AG08396 (cell line): Measurements from ENCODE around the gene ALDOC.

Source experiments
- DNase-seq: peaks from one replicate; pipeline ENCODE4 v3.0.0; 2012; ENCODE audit warnings: low spot score, mixed read lengths

ALDOC gene

DNA sequence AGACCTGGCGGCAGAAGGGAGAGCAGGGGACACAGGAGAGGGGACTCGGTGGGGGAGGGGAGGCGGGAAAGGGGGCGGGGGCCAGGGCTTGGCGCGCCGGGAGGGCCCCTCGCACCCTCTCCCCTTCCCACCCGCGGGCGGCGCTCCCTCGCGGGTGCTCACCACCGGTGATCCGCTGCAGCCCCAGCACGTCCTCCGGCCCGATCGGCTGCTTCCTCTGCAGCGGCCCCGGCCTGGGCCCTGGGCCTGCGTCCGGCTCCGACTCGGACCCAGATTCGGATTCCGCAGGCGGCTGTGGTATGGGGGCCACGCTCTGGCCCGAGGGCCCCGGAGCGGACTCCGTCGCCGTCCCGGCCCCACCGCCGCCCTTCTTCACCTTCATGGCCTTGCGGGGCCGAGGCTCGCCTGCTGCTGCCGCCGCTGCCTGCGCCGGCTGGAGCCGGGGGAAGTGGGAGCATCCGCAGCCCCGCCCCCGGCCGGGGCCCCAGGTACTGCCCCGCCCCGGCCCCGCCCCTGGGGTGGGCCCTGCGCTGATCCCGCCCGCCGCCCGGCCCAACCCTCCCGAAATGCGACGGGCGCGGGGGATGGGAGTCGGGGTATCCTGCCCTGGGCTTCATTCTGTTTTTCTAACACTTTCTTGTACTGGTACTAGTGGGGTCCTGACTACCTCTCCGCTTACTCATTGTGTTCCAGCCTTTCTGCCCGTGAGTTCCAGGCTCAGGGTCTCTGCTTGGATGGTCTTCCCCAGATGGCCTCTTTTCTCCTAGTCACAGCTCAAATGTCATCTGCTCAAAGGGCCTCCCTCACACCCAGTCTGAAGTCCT is 24.3 kb downstream of the ALDOC start, which contains the start of gene UNC119:
Gene UNC119 (minus strand): TSS at position 449 of the 824 bp plus-strand sequence. CDS start 67 bp downstream, at position 382.
- peak; percentile 95 for DNase-seq

DNA sequence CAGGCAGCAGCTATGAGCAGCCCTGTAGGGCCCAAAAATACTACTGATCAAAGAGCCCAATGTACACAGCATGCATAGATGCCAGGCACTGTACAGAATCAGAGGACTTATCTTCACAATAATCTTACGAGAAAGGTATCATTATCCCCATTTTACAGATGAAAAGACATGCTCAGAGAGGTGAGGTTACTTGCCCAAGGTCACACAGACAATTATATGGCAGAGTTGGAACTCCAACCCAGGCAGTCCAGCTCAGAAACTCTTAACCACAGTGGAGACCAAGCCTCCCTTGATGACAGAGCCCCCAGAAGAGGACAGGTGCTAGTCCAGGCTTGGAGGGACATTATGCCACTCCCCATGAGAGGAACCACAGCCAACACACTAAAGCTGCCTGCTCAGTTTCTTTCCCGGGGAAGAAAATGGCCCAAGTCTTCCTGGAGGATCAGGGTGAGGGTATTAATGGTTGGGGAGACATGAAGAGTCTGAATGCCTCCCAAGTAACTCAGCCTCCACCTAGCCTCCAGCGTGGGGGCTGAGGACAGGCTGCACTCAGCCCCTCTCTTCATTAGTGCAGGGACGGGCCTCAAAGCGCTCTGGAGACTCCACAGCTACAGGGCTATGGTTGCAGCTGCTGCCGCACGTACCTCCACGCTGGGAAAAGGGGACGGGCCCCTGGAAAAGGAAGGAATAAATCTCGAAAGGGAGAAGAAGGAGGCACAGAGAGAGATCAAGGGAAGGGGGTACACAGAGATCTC is 25.1 kb downstream of the ALDOC start:
- peak; percentile 60 for DNase-seq

DNA sequence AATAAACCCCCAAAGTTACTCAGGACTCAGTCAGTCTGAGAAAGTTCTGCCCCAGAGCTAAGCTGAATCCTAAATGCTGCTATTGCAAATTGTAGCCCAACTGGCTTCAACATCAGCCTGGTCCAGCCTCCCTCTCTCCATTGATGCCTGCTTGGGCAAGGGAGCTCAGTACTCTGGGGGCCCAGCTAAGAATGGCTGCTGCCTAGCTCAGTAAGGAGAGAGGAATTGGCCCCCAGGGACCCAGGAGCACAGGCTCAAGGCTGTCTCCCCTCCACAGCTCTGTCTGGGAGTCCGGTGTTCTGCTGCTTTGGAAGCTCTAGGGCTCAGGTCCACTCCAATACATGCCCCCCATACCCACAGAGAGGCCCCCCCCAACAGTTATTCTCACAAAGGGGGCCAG is 25.8 kb downstream of the ALDOC start:
- DNase-seq: no peak

DNA sequence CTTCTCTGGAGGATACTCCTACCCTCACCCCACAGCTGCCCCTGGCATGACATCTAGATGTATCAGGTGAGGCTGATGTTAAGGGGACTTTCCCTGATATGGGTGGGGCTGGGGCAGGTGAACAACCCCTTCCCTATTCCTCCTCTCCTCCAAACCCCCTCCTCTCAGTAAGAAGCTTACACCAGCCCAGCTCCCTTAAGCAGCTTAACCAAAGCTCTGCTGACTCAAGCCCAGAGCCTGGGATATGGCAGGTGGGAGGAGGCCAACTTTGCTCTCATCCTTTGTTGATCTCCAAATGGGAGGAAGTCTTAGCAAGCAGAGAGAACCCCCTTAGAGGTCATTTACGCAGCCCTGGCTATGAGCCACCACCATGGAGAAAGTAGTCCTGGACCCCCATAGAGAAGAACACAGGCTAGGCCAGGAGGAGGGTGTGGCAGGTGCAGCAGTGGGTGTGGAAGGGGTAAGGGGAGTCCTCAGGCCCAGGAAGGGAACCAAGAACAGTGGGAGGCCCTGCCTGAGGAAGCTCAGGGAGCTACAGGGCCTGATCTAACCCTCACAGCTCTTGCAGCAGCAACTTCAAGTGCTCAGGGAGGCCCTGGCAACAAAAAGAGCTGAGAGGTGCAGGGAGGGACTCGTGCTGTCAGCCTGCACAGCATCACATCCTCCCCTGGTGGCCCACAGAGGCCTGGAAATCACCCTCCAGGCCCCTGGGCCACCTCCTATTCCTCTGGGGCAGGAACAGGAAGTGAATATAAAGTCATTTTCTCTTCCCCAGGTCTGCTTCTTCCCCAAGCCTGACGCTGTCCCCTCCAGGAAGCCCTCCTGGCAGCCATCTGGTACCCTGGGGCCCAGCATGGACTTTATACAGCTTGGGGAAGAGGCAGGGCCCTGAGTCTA is 27.2 kb downstream of the ALDOC start:
- DNase-seq: no peak

DNA sequence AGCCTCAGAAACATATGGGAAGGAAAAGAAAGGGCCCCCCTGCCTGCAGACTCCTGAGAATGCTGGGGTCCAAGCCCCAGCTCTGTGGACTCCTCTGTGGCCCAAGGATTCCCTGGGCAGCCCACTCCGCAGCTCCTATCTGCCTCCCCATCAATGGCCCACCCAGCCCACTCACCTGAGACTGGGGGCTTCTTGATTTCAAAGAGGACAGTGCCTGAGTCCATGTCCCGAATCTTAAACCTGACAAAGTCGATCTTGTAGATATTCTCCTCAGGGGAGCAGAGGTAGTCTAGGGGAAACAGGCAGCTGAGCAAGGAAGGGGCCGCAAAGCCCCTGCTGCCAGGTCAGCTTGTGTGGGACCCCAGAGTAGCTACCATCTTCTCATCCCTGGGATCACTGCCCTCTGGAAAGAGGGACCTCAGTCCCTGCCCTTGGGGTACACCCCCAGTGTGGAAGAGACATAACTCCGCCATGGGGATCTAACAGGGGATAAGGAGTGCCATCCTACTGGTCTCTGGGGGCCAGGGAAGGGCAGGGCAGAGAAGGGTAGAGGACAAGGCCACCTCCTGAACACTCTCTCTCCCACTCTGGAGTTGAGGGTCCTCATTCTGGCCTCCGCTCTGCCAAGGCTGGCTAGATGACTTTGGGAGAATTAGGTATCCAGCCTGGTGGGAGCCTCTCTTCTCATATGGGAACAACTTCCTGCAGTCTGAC is 28.1 kb downstream of the ALDOC start:
- DNase-seq: no peak

DNA sequence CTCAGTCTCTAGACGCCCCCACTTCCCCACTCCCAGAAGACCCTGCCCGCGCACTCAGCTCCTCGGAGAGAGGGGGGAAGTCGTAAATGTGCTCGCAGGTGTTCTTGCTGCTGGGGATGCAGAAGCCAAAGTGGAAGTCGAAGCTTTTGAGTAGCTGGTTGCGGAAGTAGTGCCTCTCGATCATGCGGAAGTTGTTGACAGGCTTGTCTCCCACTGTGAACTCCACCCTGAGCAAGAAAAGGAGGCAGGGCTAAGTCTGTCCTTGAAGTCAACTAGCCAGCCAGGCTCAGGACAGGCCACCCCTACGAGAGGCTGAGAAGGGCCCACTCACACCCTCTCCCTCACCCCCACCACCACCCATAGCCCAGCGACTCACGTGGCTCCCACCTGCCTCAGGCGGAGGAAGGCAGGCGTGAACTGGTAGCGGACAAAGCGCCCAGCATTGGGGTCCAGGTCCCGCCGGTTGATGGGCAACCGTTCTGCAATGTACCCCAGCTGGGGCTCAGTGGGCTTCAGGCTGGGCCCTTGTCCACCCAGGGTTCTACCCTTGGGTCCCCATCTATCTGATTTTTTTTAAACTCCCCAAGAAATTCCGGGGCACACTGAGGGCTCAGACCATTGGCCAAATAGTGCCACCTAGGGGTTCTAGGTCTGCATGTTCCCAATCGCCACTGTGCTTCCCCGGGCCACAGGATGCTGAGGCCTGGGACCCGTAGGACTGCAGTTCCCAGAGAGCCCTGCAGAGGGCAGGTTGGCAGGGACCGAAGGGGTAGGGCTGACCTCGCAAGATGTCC is 28.9 kb downstream of the ALDOC start:
- DNase-seq: peak; percentile 91

DNA sequence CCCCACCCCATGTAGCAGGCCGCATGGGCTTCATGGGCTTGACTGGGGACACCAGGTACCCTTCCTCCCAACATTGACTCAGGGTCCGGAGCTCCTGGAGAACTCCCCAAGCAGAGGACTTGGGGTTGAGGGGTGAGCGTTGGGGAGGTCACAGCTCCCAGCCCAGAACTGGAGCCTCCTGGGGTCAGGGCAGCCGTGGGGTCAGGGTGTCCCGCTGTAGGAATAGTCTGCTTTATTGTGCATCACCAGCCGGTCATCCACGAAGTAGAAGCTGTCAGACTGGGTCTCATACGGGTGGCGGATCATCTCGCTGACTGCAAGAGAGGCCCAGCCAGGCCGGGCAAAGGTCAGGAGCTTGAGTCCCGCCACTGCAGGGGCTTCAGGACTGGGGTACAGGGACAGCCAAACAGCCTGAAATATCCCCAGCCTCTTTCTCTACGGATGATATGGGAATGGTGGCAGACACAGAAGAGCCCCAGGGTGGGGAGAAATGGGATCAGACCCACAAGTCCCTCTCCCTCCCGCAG is 29.5 kb downstream of the ALDOC start:
- no peak for DNase-seq

DNA sequence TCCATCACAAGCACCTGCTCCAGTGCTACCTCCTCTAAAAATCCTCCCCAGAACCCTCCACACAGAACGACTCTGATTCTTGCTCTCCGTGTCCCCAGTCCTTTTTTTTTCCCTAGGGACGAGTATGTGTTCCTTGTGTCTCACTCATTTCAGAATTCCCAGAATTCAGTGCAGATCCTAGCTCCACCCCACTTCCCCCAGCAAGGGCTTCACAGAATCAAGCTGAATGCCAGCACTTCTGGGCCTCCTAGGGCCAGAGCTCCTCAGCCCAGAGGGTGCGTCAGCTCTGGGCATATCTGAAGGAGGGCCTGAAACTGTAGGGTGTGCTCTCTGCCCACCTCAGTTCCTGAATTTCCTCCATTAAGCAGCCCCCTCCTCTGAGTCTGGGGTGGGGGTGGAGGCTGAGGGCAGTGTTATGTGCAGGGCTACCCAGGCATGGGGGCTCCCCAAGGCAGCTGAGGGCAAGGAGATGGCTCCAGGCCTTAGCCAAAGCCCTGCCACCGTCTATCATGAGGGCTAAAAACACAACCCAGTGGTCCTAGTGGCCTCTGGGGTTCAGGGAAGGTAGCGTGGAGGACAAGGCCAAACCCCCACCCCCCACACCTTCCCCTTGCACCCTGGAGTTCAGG is 30.8 kb downstream of the ALDOC start:
- DNase-seq: no peak

DNA sequence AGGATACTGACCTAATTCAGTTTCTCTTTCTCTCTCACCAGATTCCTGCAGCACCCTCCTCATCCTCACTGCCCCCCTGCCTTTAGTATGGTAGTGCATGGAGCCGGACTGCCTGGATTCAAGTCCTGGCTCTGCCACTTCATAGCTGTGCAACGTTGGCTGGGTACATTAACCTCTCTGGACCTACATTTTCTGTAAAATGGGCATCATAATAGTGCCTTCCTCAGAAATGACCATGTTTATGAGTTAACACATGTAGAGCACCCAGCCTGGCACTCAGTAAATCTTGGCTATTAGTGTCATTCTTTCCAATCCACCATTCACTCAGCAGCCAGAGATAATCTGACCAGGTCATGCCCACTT is 31.6 kb downstream of the ALDOC start:
- DNase-seq: no peak

DNA sequence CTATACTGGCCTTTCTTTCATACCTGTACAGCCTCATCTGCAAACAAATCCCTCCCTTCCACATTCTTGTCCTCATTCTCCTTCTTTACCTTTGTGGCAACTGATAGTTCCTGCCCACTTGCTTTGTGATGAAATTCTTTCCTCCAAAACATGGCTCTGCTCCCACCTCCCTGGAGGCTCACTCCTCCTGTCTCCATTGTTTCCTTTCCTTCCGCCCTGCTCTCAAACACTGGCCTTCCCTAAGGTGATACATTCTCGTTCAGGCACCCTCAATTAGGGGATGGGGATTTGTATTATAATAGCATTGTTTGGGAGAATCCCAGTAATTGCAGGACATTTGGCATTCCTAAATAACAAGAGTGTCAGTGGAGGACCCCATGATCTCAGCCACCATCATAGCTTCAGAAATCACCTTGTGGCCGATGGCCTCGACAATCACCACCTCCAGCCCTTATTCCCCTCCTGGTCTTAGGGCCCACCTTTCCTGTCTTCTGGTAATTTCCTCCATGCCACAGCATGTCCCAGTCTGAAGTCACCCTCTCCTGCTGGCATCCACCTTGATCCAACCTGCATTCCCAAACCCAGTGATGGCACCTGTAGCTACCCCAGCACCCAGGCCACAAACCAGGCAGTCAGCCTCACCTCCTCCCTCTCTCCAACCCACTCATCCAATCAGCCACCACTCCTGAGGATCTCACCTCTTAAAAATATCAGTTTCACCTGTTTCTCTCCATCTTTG is 32.1 kb downstream of the ALDOC start:
- DNase-seq: no peak

DNA sequence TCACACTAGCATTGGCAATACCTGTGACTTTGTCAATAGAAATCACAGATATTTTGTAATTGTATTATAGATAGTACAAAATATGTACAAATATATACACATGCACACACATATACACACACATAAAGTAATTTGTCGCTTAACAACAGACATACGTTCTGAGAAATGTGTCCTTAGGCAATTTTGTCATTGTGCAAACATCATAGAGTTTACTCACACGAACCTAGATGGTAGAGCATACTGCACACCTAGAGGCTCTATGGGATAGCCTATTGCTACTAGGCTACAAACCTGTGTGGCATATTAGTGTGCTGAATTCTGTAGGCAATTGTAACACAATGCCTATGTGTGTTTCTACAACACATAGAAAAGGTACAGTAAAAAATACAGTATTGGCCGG is 35.3 kb downstream of the ALDOC start:
- DNase-seq: no peak

DNA sequence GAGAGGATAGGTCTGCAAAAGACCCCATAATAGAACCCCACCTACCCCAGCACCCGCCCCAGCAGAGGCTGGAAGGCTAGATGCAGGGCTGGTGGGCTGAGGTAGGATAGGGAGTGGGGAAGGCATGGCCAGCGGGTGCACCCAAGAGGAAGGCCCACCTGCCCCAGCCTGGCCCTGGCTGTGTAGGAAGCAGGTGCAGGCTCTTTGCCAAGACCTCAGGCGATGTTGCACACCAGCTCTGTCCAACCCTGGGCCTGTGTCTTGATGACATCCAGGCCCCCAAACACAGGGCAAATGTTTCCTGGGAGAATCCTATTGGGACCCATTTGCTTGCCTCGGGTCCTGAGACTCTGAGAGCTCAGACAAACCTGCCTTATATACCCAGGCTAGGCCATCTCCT is 36.5 kb downstream of the ALDOC start:
- DNase-seq: no peak

DNA sequence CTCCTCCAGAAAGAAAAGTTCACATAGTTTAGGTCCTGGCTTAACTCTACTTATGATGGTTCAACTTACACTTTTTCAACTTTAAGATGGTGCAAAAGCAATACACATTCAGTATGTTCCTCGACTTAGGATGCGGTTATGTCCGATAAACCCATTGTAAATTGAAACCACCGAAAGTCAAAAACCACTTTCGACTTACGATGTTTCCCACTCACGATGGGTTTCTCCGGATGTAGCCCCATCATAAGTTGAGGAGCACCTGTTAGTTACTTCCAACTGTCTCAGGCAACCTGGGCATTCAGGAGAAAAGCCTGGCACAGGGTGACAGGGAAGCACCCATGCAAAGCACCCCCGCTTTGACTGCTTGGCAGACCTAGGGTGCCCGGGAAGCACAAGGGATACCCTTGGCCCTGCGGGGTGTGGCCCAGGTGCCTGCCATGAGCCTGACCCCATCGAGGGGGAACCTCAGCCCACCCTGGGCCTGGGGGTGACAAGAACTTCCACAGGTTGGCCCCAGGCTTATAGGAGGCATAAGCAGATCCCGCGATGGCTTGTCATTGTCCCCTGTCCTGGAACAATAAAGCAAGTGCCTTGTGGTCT is 38.3 kb downstream of the ALDOC start:
- DNase-seq: no peak

DNA sequence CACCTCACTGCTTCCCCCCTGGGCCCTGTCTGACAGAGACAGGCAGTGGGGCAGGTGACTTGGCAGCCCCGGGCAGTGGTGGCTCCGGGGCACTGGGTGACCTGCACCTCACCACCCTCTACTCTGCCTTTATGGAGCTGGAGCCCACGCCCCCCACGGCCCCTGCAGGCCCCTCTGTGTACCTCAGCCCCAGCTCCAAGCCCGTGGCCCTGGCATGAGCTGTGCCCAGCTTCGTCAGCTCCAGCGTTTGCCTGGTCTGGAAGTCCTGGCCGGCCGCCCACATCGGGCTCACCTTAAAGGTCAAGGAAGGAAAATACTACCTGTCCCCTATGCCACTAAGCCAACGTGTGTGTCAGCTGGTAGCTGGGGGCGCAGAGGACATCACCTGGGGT is 39.5 kb downstream of the ALDOC start:
- no peak for DNase-seq

DNA sequence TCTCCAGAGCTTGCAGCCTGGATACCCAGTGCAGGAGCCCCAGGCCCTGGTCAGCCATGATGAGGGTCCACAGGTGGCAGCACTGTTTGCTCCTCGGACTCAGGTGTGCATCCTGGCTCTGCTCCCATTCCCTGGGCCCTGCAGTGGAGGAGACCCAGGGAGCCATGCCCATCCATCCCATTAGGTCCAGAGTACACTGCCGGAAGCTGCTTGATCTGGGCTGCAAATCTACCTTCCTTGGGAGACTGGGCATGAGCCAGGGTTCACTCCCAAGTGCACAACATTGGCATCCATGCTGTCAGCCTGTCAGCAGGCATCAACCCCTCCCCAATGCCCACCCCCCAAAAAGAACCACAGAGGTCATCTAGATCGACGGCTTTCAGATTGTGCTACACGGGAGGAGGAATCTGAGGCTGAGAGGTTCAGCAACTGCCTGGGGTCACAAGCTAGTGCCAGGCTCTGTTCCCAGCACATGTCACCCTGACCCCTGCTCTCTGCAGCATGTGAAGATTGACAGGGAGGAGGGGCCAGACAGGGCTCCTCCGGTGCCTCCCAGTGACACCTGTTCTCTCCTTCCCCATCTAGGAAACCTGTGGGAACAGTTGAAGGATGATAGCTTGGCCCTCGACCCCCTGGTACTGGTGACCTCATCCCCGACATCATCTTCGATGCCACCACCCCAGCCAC is 40.0 kb downstream of the ALDOC start:
- DNase-seq: no peak

DNA sequence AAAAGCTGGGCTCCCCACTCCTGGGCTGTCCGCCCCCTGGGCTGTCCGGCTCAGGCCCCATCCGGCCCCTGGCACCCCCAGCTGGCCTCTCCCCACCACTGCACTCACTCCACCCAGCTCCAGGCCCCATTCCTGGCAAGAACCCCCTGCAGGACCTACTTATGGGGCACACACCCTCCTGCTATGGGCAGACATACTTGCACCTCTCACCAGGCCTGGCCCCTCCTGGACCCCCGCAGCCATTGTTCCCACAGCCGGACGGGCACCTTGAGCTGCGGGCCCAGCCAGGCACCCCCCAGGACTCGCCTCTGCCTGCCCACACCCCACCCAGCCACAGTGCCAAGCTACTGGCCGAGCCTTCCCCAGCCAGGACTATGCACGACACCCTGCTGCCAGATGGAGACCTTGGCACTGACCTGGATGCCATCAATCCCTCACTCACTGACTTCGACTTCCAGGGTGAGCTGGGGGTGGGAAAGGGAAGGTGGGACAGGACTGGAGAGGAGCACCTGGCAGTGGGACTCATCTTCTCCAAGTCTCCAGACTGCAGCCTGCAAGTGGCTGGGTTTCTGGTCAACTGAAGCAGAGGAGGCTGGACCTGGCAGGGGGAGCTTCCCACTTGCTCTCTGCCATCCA is 41.8 kb downstream of the ALDOC start:
- no peak for DNase-seq

DNA sequence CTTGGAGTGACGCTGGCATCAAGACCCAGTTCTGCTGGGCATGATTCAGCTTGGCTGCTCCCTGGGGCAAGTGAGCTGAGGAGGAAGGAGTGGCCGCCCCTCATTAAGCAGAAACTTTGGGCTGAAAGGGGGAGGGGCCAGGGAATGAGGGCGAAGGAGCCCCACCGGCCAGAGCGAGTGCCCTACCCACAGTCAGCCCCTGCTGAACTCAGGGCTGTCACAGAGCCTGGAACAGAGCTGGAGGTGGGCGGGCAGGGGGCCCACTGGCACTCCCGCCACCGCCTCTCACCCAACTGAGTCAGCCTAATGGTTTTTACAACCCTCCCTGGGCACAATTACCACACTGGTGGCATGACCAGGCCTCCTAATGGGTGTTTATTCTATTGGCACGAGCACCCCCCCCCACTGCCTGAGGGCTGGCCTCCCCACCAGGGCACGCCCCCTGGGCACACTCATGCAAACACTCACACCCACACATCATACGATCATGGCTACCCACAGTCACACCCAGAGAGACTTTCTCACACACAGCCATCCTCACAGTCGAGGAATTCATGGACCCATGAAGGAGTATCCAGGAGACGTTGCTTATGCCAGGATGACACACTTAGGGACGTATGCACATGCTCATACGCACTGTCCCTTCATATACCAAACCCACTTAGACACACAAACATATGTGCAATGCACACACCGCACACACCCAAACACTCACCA is 43.4 kb downstream of the ALDOC start:
- DNase-seq: no peak
